Astrocyte (in vitro differentiated cells and primary cell): Measurements from ENCODE around the gene PDE4A. TPM values are rescaled to one million over a fixed set of nuclear protein-coding genes. Genes with fewer than 3 reads are reported as not detected.

Source experiments
- DNase-seq: peaks from one replicate; pipeline ENCODE4 v3.0.0-alpha.2; 2010; ENCODE audit warnings: low read depth
- FAIRE-seq: peaks from 2 replicates; lab custom pipeline; 2011; peaks lifted over from hg19 to GRCh38; lab: Jason Lieb, UNC
- H2AFZ ChIP-seq: 2 replicates; pipeline ENCODE4 v1.6.0; 2012; ENCODE audit warnings: low read depth, low read length, inconsistent platforms
- H3K27ac ChIP-seq: 2 replicates; pipeline ENCODE4 v1.5.1; 2011; ENCODE audit warnings: low read depth, low read length, inconsistent platforms
- H3K27me3 ChIP-seq: 2 replicates; pipeline ENCODE4 v1.6.0; 2011; ENCODE audit warnings: low read length, inconsistent platforms; ENCODE audit not compliant: insufficient read depth
- H3K36me3 ChIP-seq: 2 replicates; pipeline ENCODE4 v1.5.1; 2011; ENCODE audit warnings: low read length, inconsistent platforms; ENCODE audit not compliant: insufficient read depth
- H3K4me1 ChIP-seq: 2 replicates; pipeline ENCODE4 v1.5.1; 2011; ENCODE audit warnings: low read length, inconsistent platforms; ENCODE audit not compliant: insufficient read depth
- H3K4me2 ChIP-seq: 2 replicates; pipeline ENCODE4 v1.6.0; 2012; ENCODE audit warnings: low read length, inconsistent platforms
- H3K4me3 ChIP-seq: 2 replicates; pipeline ENCODE4 v1.5.1; 2011; ENCODE audit warnings: low read depth, mild to moderate bottlenecking, low read length, inconsistent platforms; ENCODE audit not compliant: insufficient read depth
- H3K79me2 ChIP-seq: 2 replicates; pipeline ENCODE4 v1.6.0; 2012; ENCODE audit warnings: mild to moderate bottlenecking, low read length, inconsistent platforms; ENCODE audit not compliant: insufficient read depth
- H3K9ac ChIP-seq: 2 replicates; pipeline ENCODE4 v1.6.0; 2012; ENCODE audit warnings: mild to moderate bottlenecking, low read length, inconsistent platforms
- H3K9me3 ChIP-seq: 2 replicates; pipeline ENCODE4 v1.5.1; 2012; ENCODE audit warnings: low read depth, mild to moderate bottlenecking, low read length, inconsistent platforms; ENCODE audit not compliant: insufficient read depth
- H4K20me1 ChIP-seq: 2 replicates; pipeline ENCODE4 v1.6.0; 2012; ENCODE audit warnings: low read length, inconsistent platforms; ENCODE audit not compliant: insufficient read depth
- H3K27ac Mint-ChIP-seq: one replicate; pipeline ENCODE4 v1.8.0; 2021; ENCODE audit warnings: mild to moderate bottlenecking, mixed read lengths; ENCODE audit not compliant: unreplicated experiment
- H3K27me3 Mint-ChIP-seq: one replicate; pipeline ENCODE4 v1.8.0; 2021; ENCODE audit warnings: low read depth, mixed read lengths; ENCODE audit not compliant: unreplicated experiment
- H3K36me3 Mint-ChIP-seq: one replicate; pipeline ENCODE4 v1.8.0; 2021; ENCODE audit warnings: low read depth, mixed read lengths; ENCODE audit not compliant: unreplicated experiment
- H3K4me1 Mint-ChIP-seq: one replicate; pipeline ENCODE4 v1.8.0; 2021; ENCODE audit warnings: low read depth, mixed read lengths; ENCODE audit not compliant: unreplicated experiment
- H3K4me3 Mint-ChIP-seq: one replicate; pipeline ENCODE4 v1.8.0; 2021; ENCODE audit warnings: mild to moderate bottlenecking, moderate library complexity, mixed read lengths; ENCODE audit not compliant: unreplicated experiment
- H3K9me3 Mint-ChIP-seq: one replicate; pipeline ENCODE4 v1.8.0; 2021; ENCODE audit warnings: mild to moderate bottlenecking, mixed read lengths; ENCODE audit not compliant: unreplicated experiment
- CTCF ChIP-seq: IDR thresholded peaks from 2 replicates; pipeline ENCODE4 v1.5.1; 2011; ENCODE audit warnings: low read depth, mild to moderate bottlenecking, inconsistent platforms, low read length, moderate library complexity; ENCODE audit not compliant: insufficient read depth
- EZH2 ChIP-seq: IDR thresholded peaks from 2 replicates; pipeline ENCODE4 v1.6.1; 2012; ENCODE audit warnings: mild to moderate bottlenecking, low read length, inconsistent platforms; ENCODE audit not compliant: insufficient read depth
- total RNA-seq: library from RNA; stranded (reverse); gene quantifications from 2 replicates; pipeline ENCODE4 v1.2.1, GENCODE V29; 2021

The PDE4A gene
- total RNA-seq, 1 donor from 2014 or later = 3.2 TPM

- no peak for FAIRE-seq
Measured at GRCh38 chr19:10499550-10500246, 79.4 kb downstream of the PDE4A start.

GRCh38 chr19:10500247-10500592, 79.9 kb downstream of the PDE4A start:
- H3K27me3 Mint-ChIP-seq = no peaks in the 10 kb centered on the region
- Histone ChIP-seq H3K27ac (no peak overlapping the region), H2AFZ (no peak overlapping the region), H3K9ac (no peak overlapping the region), H3K27me3 (no peaks in the 10 kb centered on the region), H4K20me1 (peaks cover 35% of the 10 kb centered on the region), H3K4me2 (no peak overlapping the region), H3K36me3 (peaks cover 10% of the 10 kb centered on the region), H3K9me3 (no peaks in the 10 kb centered on the region), H3K4me3 (no peak overlapping the region), H3K79me2 (peaks cover 53% of the 10 kb centered on the region), H3K4me1 (peaks cover 7% of the 10 kb centered on the region)
- no peak for TF ChIP-seq EZH2
- no peak for TF ChIP-seq CTCF
- no peak for FAIRE-seq
- no peaks in the 10 kb centered on the region for H3K9me3 Mint-ChIP-seq
- peaks cover 3% of the 10 kb centered on the region for H3K4me1 Mint-ChIP-seq
- peaks cover 18% of the 10 kb centered on the region for H3K36me3 Mint-ChIP-seq
- no peak for DNase-seq
- no peak overlapping the region for H3K27ac Mint-ChIP-seq
- peak overlapping the region; percentile 71 for H3K4me3 Mint-ChIP-seq

More at GRCh38 chr19:10499550-10500246, 79.4 kb downstream of the PDE4A start:
- TF ChIP-seq EZH2 (no peak), CTCF (no peak)
- Histone ChIP-seq H3K36me3 (peaks cover 10% of the 10 kb centered on the region), H3K4me2 (no peak overlapping the region), H3K27ac (no peak overlapping the region), H3K4me1 (peaks cover 7% of the 10 kb centered on the region), H3K9ac (no peak overlapping the region), H3K9me3 (no peaks in the 10 kb centered on the region), H4K20me1 (peaks cover 35% of the 10 kb centered on the region), H3K4me3 (no peak overlapping the region), H3K79me2 (peaks cover 57% of the 10 kb centered on the region), H3K27me3 (no peaks in the 10 kb centered on the region), H2AFZ (no peak overlapping the region)
- DNase-seq = no peak
- H3K4me1 Mint-ChIP-seq = peaks cover 3% of the 10 kb centered on the region
- no peak overlapping the region for H3K27ac Mint-ChIP-seq
- no peaks in the 10 kb centered on the region for H3K9me3 Mint-ChIP-seq
- no peaks in the 10 kb centered on the region for H3K27me3 Mint-ChIP-seq
- H3K36me3 Mint-ChIP-seq = peaks cover 18% of the 10 kb centered on the region
- no peak overlapping the region for H3K4me3 Mint-ChIP-seq

- peak overlapping the region; percentile 92 for H3K4me3 Mint-ChIP-seq
- Histone ChIP-seq H3K9me3 (no peaks in the 10 kb centered on the region), H3K27ac (peak overlapping the region; percentile 98), H3K9ac (peak overlapping the region; percentile 100), H3K36me3 (peaks cover 6% of the 10 kb centered on the region), H4K20me1 (peaks cover 29% of the 10 kb centered on the region), H3K4me1 (peaks cover 7% of the 10 kb centered on the region), H2AFZ (peak overlapping the region; percentile 92), H3K4me3 (peak overlapping the region; percentile 91), H3K79me2 (peaks cover 42% of the 10 kb centered on the region), H3K27me3 (no peaks in the 10 kb centered on the region), H3K4me2 (peak overlapping the region; percentile 95)
- peak overlapping the region; percentile 87 for H3K27ac Mint-ChIP-seq
- FAIRE-seq (no peak), DNase-seq (no peak)
- TF ChIP-seq EZH2 (no peak), CTCF (no peak)
- H3K4me1 Mint-ChIP-seq = peaks cover 3% of the 10 kb centered on the region
- no peaks in the 10 kb centered on the region for H3K9me3 Mint-ChIP-seq
- H3K27me3 Mint-ChIP-seq = no peaks in the 10 kb centered on the region
- peaks cover 18% of the 10 kb centered on the region for H3K36me3 Mint-ChIP-seq
Measured at GRCh38 chr19:10501971-10502523, 81.7 kb downstream of the PDE4A start.
